Fibroblast of lung (primary cell): ENCODE measurements around the gene AOAH.

Experiments used
- EZH2 ChIP-seq: IDR thresholded peaks from 2 replicates; pipeline ENCODE4 v1.5.1; 2012; ENCODE audit warnings: low read length, control low read depth, mild to moderate bottlenecking; ENCODE audit errors: missing control alignments
- TF ChIP-seq, protein P1 (sequence below), 2 donors: IDR thresholded peaks in 1 of 2; conservative IDR thresholded peaks in 1 of 2; 1 replicate in 1 of 2; 2 replicates in 1 of 2; pipeline ENCODE4 v1.5.1; 2011 to 2012; ENCODE audit warnings: low read length in 2 of 2, control low read depth in 1 of 2, inconsistent platforms in 1 of 2, low read depth in 1 of 2, mild to moderate bottlenecking in 1 of 2

DNA sequence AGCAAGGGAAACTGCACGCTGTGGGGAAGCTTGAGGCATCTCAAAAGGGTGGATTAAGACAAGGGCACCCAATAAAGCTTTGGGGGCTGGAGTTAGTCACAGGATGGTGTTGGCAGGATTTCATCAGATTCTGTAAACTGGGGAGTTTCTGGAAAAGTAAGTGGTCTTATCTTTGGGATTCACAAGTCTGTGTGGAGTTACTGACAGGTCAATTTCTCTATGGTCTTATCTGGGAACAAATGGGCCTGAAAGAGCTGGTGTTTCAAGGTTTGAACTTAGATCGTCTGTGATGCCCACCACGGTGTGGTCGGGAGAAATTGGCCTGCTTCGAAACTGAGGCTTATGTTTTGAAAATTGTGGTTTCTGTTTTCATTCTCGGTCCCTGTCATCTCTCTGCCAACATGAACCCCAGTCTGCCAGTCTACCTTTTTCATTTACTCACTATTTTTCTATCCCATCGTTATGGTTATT, 23.8 kb upstream of the AOAH start:
- TF ChIP-seq, protein P1, sequence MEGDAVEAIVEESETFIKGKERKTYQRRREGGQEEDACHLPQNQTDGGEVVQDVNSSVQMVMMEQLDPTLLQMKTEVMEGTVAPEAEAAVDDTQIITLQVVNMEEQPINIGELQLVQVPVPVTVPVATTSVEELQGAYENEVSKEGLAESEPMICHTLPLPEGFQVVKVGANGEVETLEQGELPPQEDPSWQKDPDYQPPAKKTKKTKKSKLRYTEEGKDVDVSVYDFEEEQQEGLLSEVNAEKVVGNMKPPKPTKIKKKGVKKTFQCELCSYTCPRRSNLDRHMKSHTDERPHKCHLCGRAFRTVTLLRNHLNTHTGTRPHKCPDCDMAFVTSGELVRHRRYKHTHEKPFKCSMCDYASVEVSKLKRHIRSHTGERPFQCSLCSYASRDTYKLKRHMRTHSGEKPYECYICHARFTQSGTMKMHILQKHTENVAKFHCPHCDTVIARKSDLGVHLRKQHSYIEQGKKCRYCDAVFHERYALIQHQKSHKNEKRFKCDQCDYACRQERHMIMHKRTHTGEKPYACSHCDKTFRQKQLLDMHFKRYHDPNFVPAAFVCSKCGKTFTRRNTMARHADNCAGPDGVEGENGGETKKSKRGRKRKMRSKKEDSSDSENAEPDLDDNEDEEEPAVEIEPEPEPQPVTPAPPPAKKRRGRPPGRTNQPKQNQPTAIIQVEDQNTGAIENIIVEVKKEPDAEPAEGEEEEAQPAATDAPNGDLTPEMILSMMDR (conservative IDR thresholded peaks at IDR 0.05 in 1 of 2, IDR thresholded peaks at IDR 0.05 in 1 of 2; ENCODE audit: low read depth in 1 of 2, low read length in 2 of 2) = no peak
- no peak for TF ChIP-seq EZH2
